NCI-H510A (cell line): Measurements from ENCODE around the gene PDE11A.

Experiments used
- DNase-seq: peaks from one replicate; lab custom pipeline; 2025; lab: John Stamatoyannopoulos, UW

PDE11A gene

GRCh38 chr2:177692042-177692782 lies 380.4 kb downstream of the PDE11A start:
- no peak for DNase-seq

GRCh38 chr2:177691177-177691576 lies 381.4 kb downstream of the PDE11A start:
- no peak for DNase-seq

DNA sequence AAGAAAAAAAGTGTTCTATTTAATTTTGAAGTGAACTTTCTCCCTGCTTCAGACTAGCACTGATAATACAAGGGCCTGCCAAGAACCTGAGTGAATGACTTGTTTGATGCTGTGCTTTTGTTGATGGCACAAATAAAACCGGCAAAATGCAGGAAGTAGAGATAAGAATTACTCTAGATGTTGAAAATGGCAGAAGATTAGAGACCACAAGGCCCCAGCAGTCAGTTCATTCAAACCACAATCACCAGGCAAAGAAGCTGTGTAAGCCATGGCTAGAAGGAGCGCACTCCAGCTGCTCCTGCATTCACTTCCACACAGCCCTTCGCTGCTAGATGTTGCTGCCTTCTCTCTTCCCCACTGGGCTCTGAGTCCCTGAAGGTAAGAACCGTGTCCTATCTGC lies 383.0 kb downstream of the PDE11A start:
- no peak for DNase-seq

DNA sequence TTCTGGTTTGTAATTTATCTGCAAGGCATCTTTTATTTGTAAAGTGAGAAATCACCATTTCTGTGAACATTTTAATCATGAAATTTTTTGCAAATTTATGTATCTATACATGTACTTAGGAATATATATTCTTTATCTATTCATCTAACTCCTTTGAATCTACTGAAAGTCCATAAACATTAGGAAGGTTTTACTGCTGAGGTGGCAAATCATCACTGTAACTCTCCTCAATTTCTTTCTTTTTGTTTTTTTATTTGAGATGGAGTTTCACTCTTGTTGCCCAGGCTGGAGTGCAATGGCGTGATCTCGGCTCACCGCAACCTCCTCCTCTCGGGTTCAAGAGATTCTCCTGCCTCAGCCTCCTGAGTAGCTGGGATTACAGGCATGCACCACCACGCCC lies 383.7 kb downstream of the PDE11A start:
- DNase-seq, result no peak

GRCh38 chr2:177683661-177684069 lies 388.9 kb downstream of the PDE11A start:
- no peak for DNase-seq

DNA sequence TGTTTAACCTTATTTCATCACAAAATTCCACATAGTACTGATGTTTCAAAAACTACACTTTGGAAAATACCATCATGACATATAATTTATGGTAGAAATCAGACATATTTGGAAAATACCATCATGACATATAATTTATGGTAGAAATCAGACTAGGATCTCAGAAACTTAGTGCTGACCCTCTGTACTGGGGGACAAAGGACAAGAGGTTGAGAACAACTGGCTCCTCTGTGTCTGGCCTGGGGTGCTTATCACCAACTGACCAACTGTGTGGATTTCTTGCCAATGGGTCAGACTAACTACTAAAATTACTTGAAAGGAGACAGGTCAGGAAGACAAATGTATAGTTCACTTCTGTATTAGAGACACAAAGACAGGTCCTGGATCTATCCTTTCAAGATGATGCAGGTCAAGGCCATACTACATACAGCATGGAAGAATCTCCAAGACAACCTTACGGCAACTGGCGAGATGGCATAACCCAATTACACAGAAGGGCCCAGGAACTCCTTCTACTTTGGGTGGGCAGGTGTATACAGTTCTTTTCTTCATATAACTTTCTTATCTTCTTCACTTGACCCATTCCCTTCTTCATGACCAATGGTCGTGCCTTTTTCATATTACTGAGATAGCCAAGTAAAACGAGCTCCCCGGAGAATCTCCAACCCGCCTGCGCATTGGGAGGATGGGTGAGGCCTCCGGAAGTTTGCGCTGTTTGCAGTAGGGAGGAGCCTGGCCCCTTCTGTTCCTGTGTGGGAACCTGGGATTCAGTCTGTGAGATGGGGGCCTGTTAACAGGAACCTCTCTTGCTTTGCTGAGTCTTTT lies 389.5 kb downstream of the PDE11A start:
- no peak for DNase-seq

DNA sequence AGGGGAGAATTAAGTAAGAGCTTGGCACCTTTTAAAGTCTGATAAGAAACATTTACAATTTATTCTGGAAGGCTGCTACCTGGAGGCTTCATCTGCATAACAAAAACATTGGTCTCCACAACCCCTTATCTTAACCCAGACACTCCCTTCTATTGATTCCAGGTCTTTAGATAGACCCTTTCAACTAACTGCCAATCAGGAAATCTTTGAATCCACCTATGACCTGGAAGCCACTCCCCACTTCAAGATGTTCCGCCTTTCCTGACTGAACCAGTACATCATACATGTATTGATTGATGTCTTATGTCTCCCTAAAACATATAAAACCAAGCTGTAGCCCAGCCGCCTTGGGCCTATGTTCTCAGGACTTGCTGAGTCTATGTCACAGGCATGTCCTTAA lies 390.6 kb downstream of the PDE11A start:
- DNase-seq, result no peak

- DNase-seq, result no peak
These were observed 391.5 kb downstream of the PDE11A start for GRCh38 chr2:177680866-177681712.

DNA sequence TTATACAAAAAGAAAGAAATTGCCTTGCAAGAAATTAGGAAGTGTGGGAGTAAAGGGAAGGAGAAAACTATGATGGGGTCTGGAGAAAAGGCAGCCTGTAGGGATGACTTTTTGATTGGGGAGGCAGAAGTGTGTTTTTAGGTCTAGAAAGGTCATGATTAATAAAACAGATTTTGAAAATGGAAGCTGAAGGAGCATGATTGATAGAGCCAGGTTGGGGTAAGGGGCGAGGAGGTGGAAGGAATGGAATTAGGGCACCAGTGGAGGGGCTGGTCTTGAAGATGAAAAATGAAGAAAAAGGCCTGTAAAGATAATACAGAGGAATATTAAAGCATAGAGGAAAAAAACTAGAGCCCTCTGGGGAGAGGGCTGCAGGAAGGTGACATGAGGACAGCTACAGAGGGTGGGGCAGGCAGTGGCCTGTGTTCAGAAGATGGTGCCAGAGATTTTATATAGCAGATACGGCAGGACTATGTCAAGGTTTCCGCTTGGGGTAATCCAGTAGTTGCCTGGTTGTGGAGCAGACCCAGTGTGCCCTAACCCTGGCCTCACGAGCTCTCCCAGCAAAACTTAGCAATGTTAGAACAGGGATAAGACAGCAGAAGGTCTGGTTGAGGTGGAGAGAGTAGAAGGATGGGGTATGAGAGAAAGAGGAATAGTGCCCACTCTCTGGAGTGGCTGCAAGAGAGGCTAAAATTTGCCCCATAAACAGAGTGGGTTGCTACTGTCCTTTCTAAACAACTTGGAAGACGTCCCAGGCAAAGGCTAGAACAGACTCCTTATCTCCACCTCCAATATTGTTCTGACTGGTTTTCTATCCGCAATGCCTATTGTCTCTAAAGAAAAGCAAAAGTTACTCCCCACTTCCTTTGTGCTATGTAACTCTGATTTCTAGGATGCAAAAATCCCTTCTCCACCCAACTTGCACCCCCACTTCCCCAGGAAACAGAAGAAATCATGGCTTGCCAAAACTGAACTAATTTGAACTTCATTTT lies 392.7 kb downstream of the PDE11A start:
- DNase-seq, result no peak

DNA sequence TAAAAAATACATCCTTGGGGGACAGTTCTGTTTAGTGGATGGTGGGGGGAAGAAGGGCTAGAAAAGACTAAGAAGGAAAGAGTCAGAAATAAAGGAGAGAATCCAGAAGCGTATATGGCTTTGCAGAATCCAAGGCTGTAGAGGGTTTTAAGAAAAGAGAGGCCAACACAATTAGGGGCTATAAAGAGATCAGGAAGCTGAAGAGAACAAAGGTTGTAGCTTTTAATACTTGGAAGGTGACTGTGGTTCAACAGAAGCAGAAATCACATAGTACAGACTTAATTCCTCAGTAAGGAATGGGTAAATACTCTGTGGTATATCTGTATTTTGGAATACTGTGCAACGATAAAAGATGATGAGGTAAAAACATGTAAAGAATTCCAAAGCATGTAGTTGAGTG lies 393.6 kb downstream of the PDE11A start:
- no peak for DNase-seq

DNA sequence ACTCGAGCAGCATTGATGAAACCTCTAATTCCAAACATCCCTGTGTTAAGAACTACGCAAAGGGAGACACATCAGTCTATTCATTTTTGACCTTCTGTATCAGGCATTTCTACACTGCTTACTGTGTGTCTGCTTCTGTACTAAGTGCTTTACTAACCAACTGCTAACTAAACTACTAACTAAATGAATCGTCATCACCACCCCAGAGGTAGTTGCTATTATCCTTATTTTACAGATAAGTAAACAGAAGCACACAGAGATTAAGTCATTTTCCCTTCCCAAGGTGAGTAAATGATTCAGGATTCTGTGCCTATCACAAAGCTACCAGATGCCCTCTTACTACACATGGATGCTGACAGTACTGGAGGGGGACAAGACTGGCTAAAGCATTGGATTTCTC lies 395.9 kb downstream of the PDE11A start:
- no peak for DNase-seq

DNA sequence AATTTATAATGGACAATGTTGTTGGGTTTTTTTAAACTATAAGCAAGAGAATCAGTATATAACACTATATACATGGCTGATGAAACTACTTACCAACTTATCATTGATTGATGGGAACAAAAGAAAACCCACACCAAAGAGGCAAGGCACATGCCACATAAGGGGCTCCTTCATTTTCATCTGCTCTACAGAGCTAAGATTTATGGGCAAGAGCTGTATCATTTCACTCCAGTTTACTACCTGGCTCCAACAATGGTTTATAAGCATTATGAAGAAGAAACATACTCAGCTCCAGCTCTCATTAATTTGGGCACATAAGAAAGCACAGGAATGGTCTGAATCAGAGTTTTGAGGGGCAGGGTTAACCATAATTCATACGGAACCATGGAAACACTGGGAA lies 396.8 kb downstream of the PDE11A start:
- DNase-seq, result no peak

DNA sequence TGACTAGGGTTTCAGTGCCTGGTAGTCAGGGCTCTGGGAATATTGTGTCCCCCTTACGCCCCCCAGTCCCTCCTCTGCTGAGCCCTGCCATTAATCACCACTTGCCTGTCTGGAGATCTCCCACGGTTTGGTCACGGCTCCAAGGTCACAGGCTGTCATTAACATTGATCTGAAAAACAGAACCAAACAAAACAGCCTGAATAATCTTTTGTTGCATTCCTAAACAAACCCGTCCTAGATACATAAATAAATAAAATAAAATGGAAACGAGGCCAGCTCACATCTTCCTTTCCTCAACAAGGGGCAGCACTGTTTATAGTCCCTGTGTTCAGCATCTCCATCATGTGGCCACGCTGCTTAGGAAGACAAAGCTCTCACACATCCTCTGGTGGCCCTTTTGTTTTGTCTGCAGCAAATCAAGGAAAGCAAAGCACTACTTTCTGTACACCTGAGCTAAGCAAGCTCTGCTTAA lies 397.2 kb downstream of the PDE11A start:
- no peak for DNase-seq

- DNase-seq, result no peak
These were observed 398.7 kb downstream of the PDE11A start for GRCh38 chr2:177673602-177674595.

DNA sequence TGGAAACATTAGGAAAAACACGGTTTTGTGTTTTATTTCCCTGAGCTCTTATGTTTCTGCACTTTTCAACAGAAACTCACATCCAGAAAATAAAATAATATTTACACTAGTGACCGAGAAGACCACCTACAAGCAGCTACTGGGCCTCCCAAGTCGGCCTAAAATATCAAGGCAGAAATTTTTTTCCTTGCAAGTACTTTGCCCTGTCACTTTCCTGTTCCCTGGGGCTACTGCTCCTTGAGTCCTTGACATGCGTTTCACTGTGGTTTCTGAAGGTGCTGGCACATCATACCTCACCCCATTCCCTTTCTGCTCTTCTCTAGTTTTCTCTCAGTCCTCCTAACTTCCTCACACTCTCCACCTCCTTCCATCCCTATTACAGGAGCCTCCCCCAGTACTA lies 400.9 kb downstream of the PDE11A start:
- no peak for DNase-seq

- no peak for DNase-seq
These were observed 401.6 kb downstream of the PDE11A start for GRCh38 chr2:177670791-177671535.

GRCh38 chr2:177669625-177670330 lies 402.8 kb downstream of the PDE11A start:
- no peak for DNase-seq

DNA sequence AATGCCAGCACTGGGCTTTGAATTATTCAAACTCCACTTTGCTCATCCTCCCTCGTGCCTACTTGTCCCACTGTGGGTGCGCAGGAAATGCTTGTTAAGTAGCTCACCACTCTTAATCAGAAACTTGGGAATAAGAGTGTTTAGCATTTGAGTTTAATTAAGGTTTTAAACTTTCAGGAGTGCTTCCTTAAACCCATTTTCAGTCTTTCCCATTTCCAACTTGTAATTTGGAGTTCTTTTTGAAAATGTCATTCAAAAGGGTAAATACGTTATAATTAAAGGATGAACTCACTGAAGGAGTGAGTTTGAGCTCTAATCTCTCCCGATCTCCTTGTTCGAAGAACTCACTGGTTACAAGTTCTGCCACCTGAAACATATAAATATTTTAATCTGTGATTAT lies 403.4 kb downstream of the PDE11A start:
- no peak for DNase-seq

- no peak for DNase-seq
These were observed 404.0 kb downstream of the PDE11A start for GRCh38 chr2:177668617-177669016.
